HK-2 (cell line): ENCODE measurements around the gene DHCR7.

ENCODE experiments used
- DNase-seq: peaks from one replicate; pipeline ENCODE4 v3.0.0-alpha.2; 2018; ENCODE audit not compliant: unreplicated experiment

The DHCR7 gene

GRCh38 chr11:71478528-71478840 is 30.3 kb upstream of the DHCR7 start:
- no peak for DNase-seq

GRCh38 chr11:71477641-71478527 is 29.7 kb upstream of the DHCR7 start:
- no peak for DNase-seq

GRCh38 chr11:71476926-71477640 is 28.9 kb upstream of the DHCR7 start:
- DNase-seq = no peak

- no peak for DNase-seq
These were observed 27.8 kb upstream of the DHCR7 start for GRCh38 chr11:71476031-71476430.

GRCh38 chr11:71474771-71475483 is 26.7 kb upstream of the DHCR7 start:
- no peak for DNase-seq

- DNase-seq = no peak
These were observed 26.1 kb upstream of the DHCR7 start for GRCh38 chr11:71474141-71474770.

- DNase-seq = no peak
These were observed 25.5 kb upstream of the DHCR7 start for GRCh38 chr11:71473793-71474080.

GRCh38 chr11:71472941-71473792 is 25.0 kb upstream of the DHCR7 start:
- no peak for DNase-seq

GRCh38 chr11:71472357-71472885 is 24.2 kb upstream of the DHCR7 start:
- no peak for DNase-seq

GRCh38 chr11:71470946-71471345 is 22.8 kb upstream of the DHCR7 start:
- no peak for DNase-seq

GRCh38 chr11:71467164-71467563 is 19.0 kb upstream of the DHCR7 start:
- no peak for DNase-seq

- no peak for DNase-seq
These were observed 18.2 kb upstream of the DHCR7 start for GRCh38 chr11:71466358-71466757.

- DNase-seq = no peak
These were observed 16.9 kb upstream of the DHCR7 start for GRCh38 chr11:71465054-71465453.

- no peak for DNase-seq
These were observed 15.4 kb upstream of the DHCR7 start for GRCh38 chr11:71463331-71464211.

GRCh38 chr11:71462726-71463125 is 14.5 kb upstream of the DHCR7 start:
- no peak for DNase-seq

- DNase-seq = no peak
These were observed 13.5 kb upstream of the DHCR7 start for GRCh38 chr11:71461696-71462095.

- no peak for DNase-seq
These were observed 11.7 kb upstream of the DHCR7 start for GRCh38 chr11:71459767-71460320.

GRCh38 chr11:71459076-71459766 is 11.0 kb upstream of the DHCR7 start:
- DNase-seq = no peak
